Measurements from ENCODE around the gene DUS3L.

The DUS3L gene

GRCh38 chr19:5825178-5825577 is 34.2 kb upstream of the DUS3L start:
- TF ChIP-seq TAF1 (IDR thresholded peaks at IDR 0.05; ENCODE audit: borderline replicate concordance, insufficient read depth, low read length) = no peak
- no peak for TF ChIP-seq FOXP2 (optimal IDR thresholded peaks at IDR 0.05; ENCODE audit: borderline replicate concordance, extremely low read depth, extremely low read length, insufficient read depth)
- no peak for TF ChIP-seq REST (IDR thresholded peaks at IDR 0.05; ENCODE audit: insufficient read depth in 1 of 2, low read depth in 2 of 2, low read length in 2 of 2)

GRCh38 chr19:5824751-5825150 is 33.8 kb upstream of the DUS3L start:
- TF ChIP-seq SIN3A (IDR thresholded peaks at IDR 0.05; ENCODE audit: borderline replicate concordance, insufficient read depth, low read length) (no peak), FOXP2 (optimal IDR thresholded peaks at IDR 0.05; ENCODE audit: borderline replicate concordance, extremely low read depth, extremely low read length, insufficient read depth) (no peak), TAF1 (IDR thresholded peaks at IDR 0.05; ENCODE audit: borderline replicate concordance, insufficient read depth, low read length) (no peak), POLR2AphosphoS5 (IDR thresholded peaks at IDR 0.05; ENCODE audit: low read depth, low read length) (no peak)

GRCh38 chr19:5823579-5824281 is 32.8 kb upstream of the DUS3L start:
- TF ChIP-seq POLR2AphosphoS5 (IDR thresholded peaks at IDR 0.05; ENCODE audit: low read depth, low read length) (no peak), REST (IDR thresholded peaks at IDR 0.05; ENCODE audit: insufficient read depth in 1 of 2, low read depth in 2 of 2, low read length in 2 of 2) (no peak), SIN3A (IDR thresholded peaks at IDR 0.05; ENCODE audit: borderline replicate concordance, insufficient read depth, low read length) (no peak), TAF1 (IDR thresholded peaks at IDR 0.05; ENCODE audit: borderline replicate concordance, insufficient read depth, low read length) (no peak), FOXP2 (optimal IDR thresholded peaks at IDR 0.05; ENCODE audit: borderline replicate concordance, extremely low read depth, extremely low read length, insufficient read depth) (no peak)

- TF ChIP-seq REST (IDR thresholded peaks at IDR 0.05; ENCODE audit: insufficient read depth in 1 of 2, low read depth in 2 of 2, low read length in 2 of 2) (no peak), SIN3A (IDR thresholded peaks at IDR 0.05; ENCODE audit: borderline replicate concordance, insufficient read depth, low read length) (no peak), POLR2AphosphoS5 (IDR thresholded peaks at IDR 0.05; ENCODE audit: low read depth, low read length) (no peak), FOXP2 (optimal IDR thresholded peaks at IDR 0.05; ENCODE audit: borderline replicate concordance, extremely low read depth, extremely low read length, insufficient read depth) (no peak), TAF1 (IDR thresholded peaks at IDR 0.05; ENCODE audit: borderline replicate concordance, insufficient read depth, low read length) (no peak)
These were observed 31.4 kb upstream of the DUS3L start for GRCh38 chr19:5822181-5822844.

GRCh38 chr19:5821521-5822180 is 30.7 kb upstream of the DUS3L start:
- TF ChIP-seq POLR2AphosphoS5 (IDR thresholded peaks at IDR 0.05; ENCODE audit: low read depth, low read length) (no peak), FOXP2 (optimal IDR thresholded peaks at IDR 0.05; ENCODE audit: borderline replicate concordance, extremely low read depth, extremely low read length, insufficient read depth) (no peak), REST (IDR thresholded peaks at IDR 0.05; ENCODE audit: insufficient read depth in 1 of 2, low read depth in 2 of 2, low read length in 2 of 2) (no peak), TAF1 (IDR thresholded peaks at IDR 0.05; ENCODE audit: borderline replicate concordance, insufficient read depth, low read length) (no peak), SIN3A (IDR thresholded peaks at IDR 0.05; ENCODE audit: borderline replicate concordance, insufficient read depth, low read length) (no peak)
